H9 (cell line): ENCODE data around the gene DCHS2. TPM values are rescaled to one million over a fixed set of nuclear protein-coding genes. Genes with fewer than 3 reads are reported as not detected.

Experiments used
- DNase-seq: peaks from one replicate; pipeline ENCODE4 v3.0.0-alpha.2; 2017
- H2AFZ ChIP-seq: one replicate; pipeline ENCODE4 v1.6.1; 2013; ENCODE audit warnings: mild to moderate bottlenecking, low read length, control low read depth, moderate library complexity
- H2AK5ac ChIP-seq: 2 replicates; pipeline ENCODE4 v1.6.1; 2013; ENCODE audit warnings: low read length, control low read depth, mixed read lengths; ENCODE audit not compliant: insufficient read length
- H2BK120ac ChIP-seq: one replicate; pipeline ENCODE4 v1.6.1; 2013; ENCODE audit warnings: low read depth, mild to moderate bottlenecking, low read length, control low read depth, inconsistent platforms; ENCODE audit not compliant: poor library complexity, severe bottlenecking
- H2BK12ac ChIP-seq: 2 replicates; pipeline ENCODE4 v1.6.1; 2013; ENCODE audit warnings: low read length, control low read depth, mixed read lengths, low read depth; ENCODE audit not compliant: insufficient read length
- H2BK15ac ChIP-seq: 2 replicates; pipeline ENCODE4 v1.6.1; 2013; ENCODE audit warnings: low read depth, low read length, control low read depth
- H2BK20ac ChIP-seq: one replicate; pipeline ENCODE4 v1.6.1; 2013; ENCODE audit warnings: low read depth, mild to moderate bottlenecking, low read length, control low read depth, inconsistent platforms; ENCODE audit not compliant: poor library complexity, severe bottlenecking
- H2BK5ac ChIP-seq: 2 replicates; pipeline ENCODE4 v1.6.1; 2013; ENCODE audit warnings: low read length, control low read depth, mixed read lengths; ENCODE audit not compliant: insufficient read length
- H3K14ac ChIP-seq: 2 replicates; pipeline ENCODE4 v1.6.1; 2013; ENCODE audit warnings: low read length, control low read depth; ENCODE audit not compliant: insufficient read depth
- H3K18ac ChIP-seq: 2 replicates; pipeline ENCODE4 v1.6.1; 2013; ENCODE audit warnings: low read depth, mild to moderate bottlenecking, mixed read lengths, low read length, control low read depth; ENCODE audit not compliant: insufficient read length
- H3K23ac ChIP-seq: 2 replicates; pipeline ENCODE4 v1.6.1; 2013; ENCODE audit warnings: low read length, control low read depth, mixed read lengths, low read depth; ENCODE audit not compliant: insufficient read length
- H3K23me2 ChIP-seq: 2 replicates; pipeline ENCODE4 v1.6.1; 2013; ENCODE audit warnings: low read depth, mild to moderate bottlenecking, mixed read lengths, low read length, control low read depth; ENCODE audit not compliant: insufficient read length, poor library complexity, severe bottlenecking
- H3K27ac ChIP-seq: 2 replicates; pipeline ENCODE4 v1.5.1; 2013; ENCODE audit warnings: low read length, control low read depth, mixed read lengths, low read depth; ENCODE audit not compliant: insufficient read length
- H3K27me3 ChIP-seq: 2 replicates; pipeline ENCODE4 v1.6.1; 2013; ENCODE audit warnings: low read length, control low read depth, inconsistent platforms; ENCODE audit not compliant: insufficient read depth
- H3K4ac ChIP-seq: 2 replicates; pipeline ENCODE4 v1.6.1; 2013; ENCODE audit warnings: low read depth, mild to moderate bottlenecking, control low read depth, inconsistent platforms, low read length, moderate library complexity
- H3K4me1 ChIP-seq: 2 replicates; pipeline ENCODE4 v1.6.1; 2013; ENCODE audit warnings: low read length, control low read depth, inconsistent platforms; ENCODE audit not compliant: insufficient read depth
- H3K4me2 ChIP-seq: 2 replicates; pipeline ENCODE4 v1.6.1; 2013; ENCODE audit warnings: low read length, control low read depth, mixed read lengths; ENCODE audit not compliant: insufficient read length, insufficient read depth
- H3K56ac ChIP-seq: 2 replicates; pipeline ENCODE4 v1.6.1; 2013; ENCODE audit warnings: low read depth, mild to moderate bottlenecking, mixed read lengths, low read length, control low read depth; ENCODE audit not compliant: insufficient read length
- H3K79me1 ChIP-seq: 2 replicates; pipeline ENCODE4 v1.6.1; 2013; ENCODE audit warnings: low read depth, mild to moderate bottlenecking, moderate library complexity, low read length, control low read depth, inconsistent platforms; ENCODE audit not compliant: insufficient read depth, poor library complexity, severe bottlenecking
- H3K79me2 ChIP-seq: 2 replicates; pipeline ENCODE4 v1.6.1; 2013; ENCODE audit warnings: low read length, control low read depth, inconsistent platforms; ENCODE audit not compliant: insufficient read depth
- H3K9ac ChIP-seq: 2 replicates; pipeline ENCODE4 v1.6.1; 2013; ENCODE audit warnings: low read length, control low read depth, mixed read lengths; ENCODE audit not compliant: insufficient read length; ENCODE audit errors: extremely low read depth
- H3K9me3 ChIP-seq: one replicate; pipeline ENCODE4 v1.6.1; 2013; ENCODE audit warnings: low read depth, low read length, inconsistent platforms; ENCODE audit not compliant: control insufficient read depth
- H3T11ph ChIP-seq: one replicate; pipeline ENCODE4 v1.6.1; 2013; ENCODE audit warnings: mild to moderate bottlenecking, low read length, control low read depth, inconsistent platforms
- H4K20me1 ChIP-seq: one replicate; pipeline ENCODE4 v1.6.1; 2013; ENCODE audit not compliant: control insufficient read depth, insufficient read length, insufficient read depth
- H4K5ac ChIP-seq: 2 replicates; pipeline ENCODE4 v1.6.1; 2013; ENCODE audit warnings: low read depth, mild to moderate bottlenecking, mixed read lengths, low read length, control low read depth; ENCODE audit not compliant: insufficient read length
- H4K8ac ChIP-seq: replicated peaks from 2 replicates; pipeline ENCODE4 v1.6.1; 2013; ENCODE audit warnings: low read length, control low read depth, mixed read lengths, low read depth; ENCODE audit not compliant: insufficient read length
- H4K91ac ChIP-seq: 2 replicates; pipeline ENCODE4 v1.6.1; 2013; ENCODE audit warnings: low read depth, mild to moderate bottlenecking, moderate library complexity, mixed read lengths, low read length, control low read depth; ENCODE audit not compliant: insufficient read length
- H3K27ac Mint-ChIP-seq, 3 experiments: 2 replicates in 2 of 3; 3 replicates in 1 of 3; pipeline ENCODE4 v1.8.0; 2020 to 2021; ENCODE audit warnings: mixed read lengths in 3 of 3, mild to moderate bottlenecking in 1 of 3, moderate library complexity in 1 of 3
- H3K27me3 Mint-ChIP-seq: 2 replicates; pipeline ENCODE4 v1.8.0; 2021; ENCODE audit warnings: low read depth, mild to moderate bottlenecking, moderate library complexity, mixed read lengths
- H3K36me3 Mint-ChIP-seq, 3 experiments: 2 replicates in 2 of 3; 3 replicates in 1 of 3; pipeline ENCODE4 v1.8.0; 2020 to 2021; ENCODE audit warnings: low read depth in 3 of 3, mixed read lengths in 3 of 3; ENCODE audit not compliant: insufficient read depth in 1 of 3
- H3K4me1 Mint-ChIP-seq, 2 experiments: 2 replicates each; pipeline ENCODE4 v1.8.0; 2020; ENCODE audit warnings: mixed read lengths in 2 of 2
- H3K4me3 Mint-ChIP-seq, 2 experiments: 2 replicates in 1 of 2; 3 replicates in 1 of 2; pipeline ENCODE4 v1.8.0; 2020 to 2021; ENCODE audit warnings: mild to moderate bottlenecking in 2 of 2, mixed read lengths in 2 of 2, moderate library complexity in 1 of 2
- H3K9me3 Mint-ChIP-seq, 2 experiments: 2 replicates in 1 of 2; 3 replicates in 1 of 2; pipeline ENCODE4 v1.8.0; 2020; ENCODE audit warnings: mild to moderate bottlenecking in 2 of 2, mixed read lengths in 2 of 2, moderate library complexity in 1 of 2
- CTCF ChIP-seq: fragments of 200-600 bp; sonication (generic); conservative IDR thresholded peaks from 3 replicates; pipeline ENCODE4 v1.8.0; 2021; ENCODE audit warnings: antibody characterized with exemption, mild to moderate bottlenecking
- WGBS: extraction: QIAGEN DNeasy Blood & Tissue Kit; methylation state at CpG from one replicate; pipeline ENCODE4 v1.1.7; 2013; ENCODE audit warnings: missing lambda C conversion rate, low lambda C conversion rate, mixed read lengths; ENCODE audit not compliant: insufficient read length; ENCODE audit errors: extremely low coverage; 5-methylcytosine and 5-hydroxymethylcytosine counted together
- total RNA-seq: library from RNA; stranded (reverse); gene quantifications from 2 replicates; pipeline ENCODE4 v1.2.1, GENCODE V29; 2021

DCHS2 gene
- total RNA-seq, 1 experiment from 2014 or later = 0.57 TPM

GRCh38 chr4:154444958-154445357 lies 46.6 kb downstream of the DCHS2 start:
- no peaks in the 10 kb centered on the region for H3K9me3 Mint-ChIP-seq
- H3K4me1 Mint-ChIP-seq = no peaks in the 10 kb centered on the region
- Histone ChIP-seq H3K14ac (no peak overlapping the region), H3K79me1 (no peaks in the 10 kb centered on the region), H3K23ac (no peak overlapping the region), H2BK120ac (no peak overlapping the region), H3K4me2 (no peak overlapping the region), H4K8ac (no peak overlapping the region), H3K79me2 (no peaks in the 10 kb centered on the region), H2BK5ac (no peak overlapping the region), H3K23me2 (no peaks in the 10 kb centered on the region), H2AFZ (no peak overlapping the region), H3T11ph (no peak overlapping the region), H3K56ac (no peak overlapping the region), H3K9me3 (no peaks in the 10 kb centered on the region), H3K9ac (no peak overlapping the region), H3K4ac (no peak overlapping the region), H2BK15ac (no peak overlapping the region), H3K4me1 (no peaks in the 10 kb centered on the region), H3K27me3 (no peaks in the 10 kb centered on the region), H3K18ac (no peak overlapping the region), H2AK5ac (no peak overlapping the region), H3K27ac (no peak overlapping the region), H4K5ac (no peak overlapping the region), H4K20me1 (no peaks in the 10 kb centered on the region), H2BK20ac (no peak overlapping the region), H4K91ac (no peak overlapping the region), H2BK12ac (no peak overlapping the region)
- no peaks in the 10 kb centered on the region for H3K36me3 Mint-ChIP-seq
- no peak overlapping the region for H3K4me3 Mint-ChIP-seq
- no peak overlapping the region for H3K27ac Mint-ChIP-seq
- no peak for TF ChIP-seq CTCF
- no peaks in the 10 kb centered on the region for H3K27me3 Mint-ChIP-seq
- WGBS = no CpG with 5 or more reads among the region's 2 CpGs
- no peak for DNase-seq
